Measurements from ENCODE around the gene PBLD. TPM values are rescaled to one million over a fixed set of nuclear protein-coding genes. Genes with fewer than 3 reads are reported as not detected.

The PBLD gene
- total and polyA plus RNA-seq, 8 donors: 10.7 to 43.6 (median 27.5) TPM

GRCh38 chr10:68239596-68240150 lies 93.1 kb downstream of the PBLD start:
- Histone ChIP-seq H3K4me1 (no peaks in the 10 kb centered on the region), H3K27me3 (no peaks in the 10 kb centered on the region), H3K36me3 (no peaks in the 10 kb centered on the region), H3K27ac (no peak overlapping the region), H3K4me3 (no peak overlapping the region), H3K9me3 (no peaks in the 10 kb centered on the region)
- DNase-seq: no peak
- TF ChIP-seq POLR2AphosphoS5 (IDR thresholded peaks at IDR 0.05) (no peak), POLR2A (IDR thresholded peaks at IDR 0.05) (no peak), EP300 (IDR thresholded peaks at IDR 0.05) (no peak)
- 61 to 72% (median 68%) methylated on average over 5 of the region's 5 CpGs for WGBS, 5 donors
- intact Hi-C loops (cut with DNase I; ENCODE audit: low total_unique reads): no loop called here

DNA sequence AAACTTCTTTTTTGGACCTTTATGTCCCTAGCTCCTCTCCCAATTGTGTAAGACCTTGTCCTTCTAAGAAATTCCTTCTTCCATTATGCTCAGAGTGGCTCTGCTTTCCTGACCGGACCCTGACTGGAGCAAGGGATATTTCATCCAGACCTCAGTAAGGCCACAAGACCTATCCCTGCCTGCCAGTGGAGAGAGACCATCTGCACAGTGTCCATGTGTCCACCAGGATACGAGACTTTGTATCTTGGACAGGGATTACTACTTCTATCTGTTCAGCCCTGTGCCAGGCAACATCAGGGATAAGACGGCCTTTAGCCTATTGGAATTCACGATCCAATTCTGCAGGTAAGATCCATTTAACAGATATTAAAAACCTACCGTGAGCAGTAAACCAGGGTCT lies 93.7 kb downstream of the PBLD start:
- WGBS, 5 donors: 89 to 97% (median 96%) methylated on average over 5 of the region's 5 CpGs
- H3K36me3 ChIP-seq: no peaks in the 10 kb centered on the region
- no peaks in the 10 kb centered on the region for H3K9me3 ChIP-seq
- no peaks in the 10 kb centered on the region for H3K27me3 ChIP-seq
- H3K27ac ChIP-seq: no peak overlapping the region
- TF ChIP-seq POLR2A (IDR thresholded peaks at IDR 0.05): no peak
- TF ChIP-seq CTCF (IDR thresholded peaks at IDR 0.05): no peak
- no peak for TF ChIP-seq EP300 (IDR thresholded peaks at IDR 0.05)
- TF ChIP-seq POLR2AphosphoS5 (IDR thresholded peaks at IDR 0.05): no peak
- H3K4me1 ChIP-seq: no peaks in the 10 kb centered on the region
- DNase-seq: no peak
- intact Hi-C loops (cut with DNase I; ENCODE audit: low total_unique reads): no loop called here
- no peak overlapping the region for H3K4me3 ChIP-seq

GRCh38 chr10:68238371-68238770 lies 94.4 kb downstream of the PBLD start:
- TF ChIP-seq CTCF (IDR thresholded peaks at IDR 0.05) (no peak), POLR2A (IDR thresholded peaks at IDR 0.05) (no peak), EP300 (IDR thresholded peaks at IDR 0.05) (no peak), POLR2AphosphoS5 (IDR thresholded peaks at IDR 0.05) (no peak)
- intact Hi-C loops (cut with DNase I; ENCODE audit: low total_unique reads): no loop called here
- Histone ChIP-seq H3K36me3 (no peaks in the 10 kb centered on the region), H3K27ac (no peak overlapping the region), H3K27me3 (no peaks in the 10 kb centered on the region), H3K4me3 (no peak overlapping the region), H3K4me1 (no peaks in the 10 kb centered on the region), H3K9me3 (no peaks in the 10 kb centered on the region)
- 85 to 94% (median 89%) methylated on average over 6 of the region's 6 CpGs for WGBS, 5 donors
- DNase-seq: no peak

GRCh38 chr10:68237173-68237572 lies 95.6 kb downstream of the PBLD start:
- Histone ChIP-seq H3K36me3 (no peaks in the 10 kb centered on the region), H3K9me3 (no peaks in the 10 kb centered on the region), H3K4me3 (no peak overlapping the region), H3K4me1 (peaks cover 0 to under 1% (median 0%) of the 10 kb centered on the region in 4 donors), H3K27ac (no peak overlapping the region), H3K27me3 (no peaks in the 10 kb centered on the region)
- TF ChIP-seq EP300 (IDR thresholded peaks at IDR 0.05) (no peak), POLR2A (IDR thresholded peaks at IDR 0.05) (no peak), POLR2AphosphoS5 (IDR thresholded peaks at IDR 0.05) (no peak), CTCF (IDR thresholded peaks at IDR 0.05) (no peak)
- 86 to 91% (median 89%) methylated on average over 3 of the region's 3 CpGs for WGBS, 5 donors
- no peak for DNase-seq
- intact Hi-C loops (cut with DNase I; ENCODE audit: low total_unique reads): no loop called here

- no peak for TF ChIP-seq POLR2A (IDR thresholded peaks at IDR 0.05)
- peaks cover 0 to 5% (median 0%) of the 10 kb centered on the region in 3 donors for H3K27me3 ChIP-seq
- H3K4me1 ChIP-seq: peaks cover 0 to 14% (median 10%) of the 10 kb centered on the region in 4 donors
- no peaks in the 10 kb centered on the region for H3K9me3 ChIP-seq
- H3K27ac ChIP-seq: no peak overlapping the region
- intact Hi-C loops (cut with DNase I; ENCODE audit: low total_unique reads): no loop called here
- no peaks in the 10 kb centered on the region for H3K36me3 ChIP-seq
- H3K4me3 ChIP-seq: no peak overlapping the region
- DNase-seq: no peak
These were observed 97.1 kb downstream of the PBLD start for GRCh38 chr10:68235581-68235980.

Measured in stomach (tissue), 9 donors.